ENCODE results near the gene VSIG2.
A peak's percentile ranks its signal among the peaks of the same experiment; 100 is the strongest.

VSIG2 gene

GRCh38 chr11:124748100-124748418, 4.0 kb downstream of the VSIG2 start:
- DNase-seq: no peak

- no peak for DNase-seq
Measured at GRCh38 chr11:124747406-124748099, 4.5 kb downstream of the VSIG2 start.

GRCh38 chr11:124746621-124747243, 5.3 kb downstream of the VSIG2 start:
- peak; percentile 95 to 98 for DNase-seq

- DNase-seq: peak; percentile 54 to 88
Measured at GRCh38 chr11:124745835-124746620, 6.0 kb downstream of the VSIG2 start.

GRCh38 chr11:124745270-124745834, 6.7 kb downstream of the VSIG2 start:
- DNase-seq: no peak

- no peak for DNase-seq
Measured at GRCh38 chr11:124743050-124743449, 9.0 kb downstream of the VSIG2 start.

- DNase-seq: peak; percentile 52 to 58
Measured at GRCh38 chr11:124742555-124742954, 9.5 kb downstream of the VSIG2 start.

GRCh38 chr11:124740277-124740882, 11.7 kb downstream of the VSIG2 start:
- peak; percentile 78 to 91 for DNase-seq

- DNase-seq: peak; percentile 95 to 100
Measured at GRCh38 chr11:124739479-124740276, 12.4 kb downstream of the VSIG2 start, which contains the start of gene NRGN. Gene NRGN, plus strand, starts transcription at chr11:124739942. Its CDS starts 143 bp downstream, at chr11:124740085.

- DNase-seq: no peak
Measured at GRCh38 chr11:124738713-124739478, 13.2 kb downstream of the VSIG2 start.

- DNase-seq: no peak
Measured at GRCh38 chr11:124737638-124738305, 14.3 kb downstream of the VSIG2 start.

GRCh38 chr11:124736736-124737135, 15.3 kb downstream of the VSIG2 start:
- DNase-seq: no peak

- DNase-seq: no peak
Measured at GRCh38 chr11:124732230-124732629, 19.8 kb downstream of the VSIG2 start.

GRCh38 chr11:124729571-124729970, 22.5 kb downstream of the VSIG2 start:
- no peak for DNase-seq

- no peak for DNase-seq
Measured at GRCh38 chr11:124728134-124728533, 23.9 kb downstream of the VSIG2 start.

GRCh38 chr11:124727474-124727873, 24.6 kb downstream of the VSIG2 start:
- DNase-seq: no peak

- DNase-seq: no peak
Measured at GRCh38 chr11:124725719-124726105, 26.3 kb downstream of the VSIG2 start.

GRCh38 chr11:124724979-124725718, 26.9 kb downstream of the VSIG2 start:
- peak; percentile 89 to 94 for DNase-seq

- peak; percentile 30 to 79 for DNase-seq
Measured at GRCh38 chr11:124722176-124722575, 29.9 kb downstream of the VSIG2 start.

- DNase-seq: no peak
Measured at GRCh38 chr11:124719534-124719933, 32.5 kb downstream of the VSIG2 start.

Measured in NCI-H526 (cell line).